ENCODE measurements around the gene TPRN.
A peak's percentile ranks its signal among the peaks of the same experiment; 100 is the strongest.

DNA sequence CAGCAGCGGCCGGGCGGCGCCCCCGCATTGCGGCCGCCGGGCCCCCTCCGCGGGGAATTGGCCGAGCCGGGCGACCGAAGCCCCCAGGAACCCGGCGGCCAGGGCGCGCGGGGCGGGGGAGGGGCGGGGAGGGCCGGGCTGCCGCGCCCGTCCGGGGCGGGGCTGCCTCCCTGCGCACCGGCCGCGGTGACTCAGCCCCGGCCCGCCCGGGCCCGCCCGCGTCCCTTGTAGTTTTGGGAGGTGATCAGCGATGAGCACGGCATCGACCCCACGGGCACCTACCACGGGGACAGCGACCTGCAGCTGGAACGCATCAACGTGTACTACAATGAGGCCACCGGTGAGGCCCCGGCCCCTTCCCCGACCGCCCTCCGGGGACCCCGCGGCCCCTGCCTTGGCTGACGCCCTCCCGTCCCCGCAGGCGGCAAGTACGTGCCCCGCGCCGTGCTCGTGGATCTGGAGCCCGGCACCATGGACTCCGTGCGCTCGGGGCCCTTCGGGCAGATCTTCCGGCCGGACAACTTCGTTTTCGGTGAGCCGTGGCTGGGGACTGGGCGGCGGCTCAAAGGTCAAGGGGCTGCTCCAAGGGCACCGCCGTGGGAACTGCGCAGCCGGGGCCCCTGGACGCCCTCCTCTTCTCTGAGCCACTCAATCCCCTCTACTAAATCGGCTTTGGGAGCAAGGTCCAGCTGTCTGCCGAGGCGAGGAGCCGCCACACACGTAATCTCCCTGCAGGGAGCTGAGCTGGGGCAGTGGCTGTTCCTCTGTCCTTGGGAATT is 41.1 kb upstream of the TPRN start:
- 0 out of 2 replicates have a peak, but pooled peaks have one; percentile 46 for TF ChIP-seq POLR2A (conservative IDR thresholded peaks at IDR 0.05)
- no peak for TF ChIP-seq MED1 (CRISPR knock-in tag; IDR thresholded peaks at IDR 0.05; ENCODE audit: borderline replicate concordance)
- TF ChIP-seq NCOA6 (IDR thresholded peaks at IDR 0.05) = no peak
- TF ChIP-seq, protein P1, sequence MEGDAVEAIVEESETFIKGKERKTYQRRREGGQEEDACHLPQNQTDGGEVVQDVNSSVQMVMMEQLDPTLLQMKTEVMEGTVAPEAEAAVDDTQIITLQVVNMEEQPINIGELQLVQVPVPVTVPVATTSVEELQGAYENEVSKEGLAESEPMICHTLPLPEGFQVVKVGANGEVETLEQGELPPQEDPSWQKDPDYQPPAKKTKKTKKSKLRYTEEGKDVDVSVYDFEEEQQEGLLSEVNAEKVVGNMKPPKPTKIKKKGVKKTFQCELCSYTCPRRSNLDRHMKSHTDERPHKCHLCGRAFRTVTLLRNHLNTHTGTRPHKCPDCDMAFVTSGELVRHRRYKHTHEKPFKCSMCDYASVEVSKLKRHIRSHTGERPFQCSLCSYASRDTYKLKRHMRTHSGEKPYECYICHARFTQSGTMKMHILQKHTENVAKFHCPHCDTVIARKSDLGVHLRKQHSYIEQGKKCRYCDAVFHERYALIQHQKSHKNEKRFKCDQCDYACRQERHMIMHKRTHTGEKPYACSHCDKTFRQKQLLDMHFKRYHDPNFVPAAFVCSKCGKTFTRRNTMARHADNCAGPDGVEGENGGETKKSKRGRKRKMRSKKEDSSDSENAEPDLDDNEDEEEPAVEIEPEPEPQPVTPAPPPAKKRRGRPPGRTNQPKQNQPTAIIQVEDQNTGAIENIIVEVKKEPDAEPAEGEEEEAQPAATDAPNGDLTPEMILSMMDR (IDR thresholded peaks at IDR 0.05 in 2 of 3, conservative IDR thresholded peaks at IDR 0.05 in 1 of 3; ENCODE audit: insufficient read depth in 2 of 3, low read depth in 1 of 3, low read length in 3 of 3) = no peak
- TF ChIP-seq ZNF79 (CRISPR knock-in tag; IDR thresholded peaks at IDR 0.05; ENCODE audit: low read depth) = no peak
- no peak for TF ChIP-seq TCF7 (IDR thresholded peaks at IDR 0.05; ENCODE audit: borderline replicate concordance)
- no peak for TF ChIP-seq MXI1 (IDR thresholded peaks at IDR 0.05; ENCODE audit: low read depth, low read length)
- no peak for TF ChIP-seq CREM (IDR thresholded peaks at IDR 0.05; ENCODE audit: low read depth)
- TF ChIP-seq FOSL1 (tag; conservative IDR thresholded peaks at IDR 0.05) = peak; percentile 87
